ENCODE data around the gene ADPGK. TPM values are rescaled to one million over a fixed set of nuclear protein-coding genes. Genes with fewer than 3 reads are reported as not detected.
A peak's percentile ranks its signal among the peaks of the same experiment; 100 is the strongest.
"Not testable (repeated sequence)": the region's sequence is repeated elsewhere in the genome, so short reads cannot be mapped to it uniquely, and the experiment has no call there.

The ADPGK gene
- total RNA-seq, 1 donor from 2014 or later: 33.0 TPM

DNA sequence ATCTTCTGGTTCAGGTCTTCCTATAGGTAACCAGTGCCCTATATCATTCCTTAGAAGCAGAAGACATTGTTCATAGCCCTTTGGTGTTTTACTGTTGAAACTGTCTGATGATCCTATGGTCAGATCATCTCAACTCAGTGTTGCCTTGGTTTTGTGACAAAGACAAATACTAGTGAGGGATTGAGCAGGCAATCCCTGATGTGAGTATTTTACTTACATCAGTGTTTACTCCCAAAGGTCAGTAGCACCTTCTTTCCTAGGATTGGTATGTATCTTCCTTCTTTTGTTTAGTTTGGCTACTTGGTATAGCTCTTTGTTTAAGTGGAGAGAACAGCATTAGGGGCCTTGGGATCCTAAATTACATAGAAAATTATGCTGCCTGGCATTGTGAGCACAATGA lies 56.4 kb downstream of the ADPGK start:
- TF ChIP-seq, protein P1, sequence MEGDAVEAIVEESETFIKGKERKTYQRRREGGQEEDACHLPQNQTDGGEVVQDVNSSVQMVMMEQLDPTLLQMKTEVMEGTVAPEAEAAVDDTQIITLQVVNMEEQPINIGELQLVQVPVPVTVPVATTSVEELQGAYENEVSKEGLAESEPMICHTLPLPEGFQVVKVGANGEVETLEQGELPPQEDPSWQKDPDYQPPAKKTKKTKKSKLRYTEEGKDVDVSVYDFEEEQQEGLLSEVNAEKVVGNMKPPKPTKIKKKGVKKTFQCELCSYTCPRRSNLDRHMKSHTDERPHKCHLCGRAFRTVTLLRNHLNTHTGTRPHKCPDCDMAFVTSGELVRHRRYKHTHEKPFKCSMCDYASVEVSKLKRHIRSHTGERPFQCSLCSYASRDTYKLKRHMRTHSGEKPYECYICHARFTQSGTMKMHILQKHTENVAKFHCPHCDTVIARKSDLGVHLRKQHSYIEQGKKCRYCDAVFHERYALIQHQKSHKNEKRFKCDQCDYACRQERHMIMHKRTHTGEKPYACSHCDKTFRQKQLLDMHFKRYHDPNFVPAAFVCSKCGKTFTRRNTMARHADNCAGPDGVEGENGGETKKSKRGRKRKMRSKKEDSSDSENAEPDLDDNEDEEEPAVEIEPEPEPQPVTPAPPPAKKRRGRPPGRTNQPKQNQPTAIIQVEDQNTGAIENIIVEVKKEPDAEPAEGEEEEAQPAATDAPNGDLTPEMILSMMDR (IDR thresholded peaks at IDR 0.05): no peak
- Mint-ChIP-seq H3K9me3 (ENCODE audit: low read depth) (no peaks in the 10 kb centered on the region), H3K4me1 (ENCODE audit: low read depth) (peaks cover 4% of the 10 kb centered on the region), H3K36me3 (ENCODE audit: low read depth) (peaks cover 9% of the 10 kb centered on the region), H3K27me3 (ENCODE audit: low read depth) (no peaks in the 10 kb centered on the region), H3K27ac (ENCODE audit: unreplicated experiment) (no peak overlapping the region), H3K4me3 (ENCODE audit: unreplicated experiment) (no peak overlapping the region)
- DNase-seq (ENCODE audit: low spot score): no peak

DNA sequence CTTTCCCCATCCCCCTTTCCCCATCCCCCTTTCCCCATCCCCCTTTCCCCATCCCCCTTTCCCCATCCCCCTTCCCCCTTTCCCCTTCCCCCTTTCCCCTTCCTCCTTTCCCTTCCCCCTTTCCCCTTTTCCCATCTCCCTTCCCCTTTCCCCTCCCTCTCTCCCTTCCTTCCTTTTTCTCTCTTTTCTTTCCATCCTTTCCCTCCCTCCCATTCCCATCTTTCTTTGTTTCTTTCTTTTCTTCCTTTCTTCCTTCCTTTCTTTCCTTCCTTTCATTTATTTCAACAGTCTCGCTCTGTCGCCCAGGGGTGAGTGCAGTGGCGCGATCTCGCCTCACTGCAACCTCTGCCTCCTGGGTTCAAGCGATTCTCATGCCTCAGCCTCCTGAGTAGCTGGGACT lies 57.7 kb downstream of the ADPGK start:
- not testable (repeated sequence) for H3K27me3 Mint-ChIP-seq (ENCODE audit: low read depth); H3K36me3 Mint-ChIP-seq (ENCODE audit: low read depth); DNase-seq (ENCODE audit: low spot score); H3K9me3 Mint-ChIP-seq (ENCODE audit: low read depth); H3K4me3 Mint-ChIP-seq (ENCODE audit: unreplicated experiment); H3K27ac Mint-ChIP-seq (ENCODE audit: unreplicated experiment); H3K4me1 Mint-ChIP-seq (ENCODE audit: low read depth)

DNA sequence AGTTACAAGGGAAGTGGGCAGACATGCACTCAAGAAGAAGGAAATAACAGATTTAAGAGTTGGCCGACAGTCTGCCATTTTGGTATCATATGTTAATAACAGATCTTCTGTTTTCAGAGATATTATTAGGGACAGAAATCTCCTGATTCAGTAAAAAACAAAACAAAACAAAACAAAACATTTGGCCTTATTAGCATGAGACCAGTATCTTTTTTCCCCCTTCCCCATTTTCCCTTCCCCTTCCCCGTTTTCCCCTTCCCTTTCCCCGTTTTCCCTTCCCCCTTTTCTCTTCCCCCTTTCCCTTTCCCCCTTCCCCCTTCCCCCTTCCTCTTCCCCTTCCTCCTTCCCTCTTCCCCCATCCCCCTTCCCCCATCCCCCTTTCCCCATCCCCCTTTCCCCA lies 58.1 kb downstream of the ADPGK start:
- H3K27ac Mint-ChIP-seq (ENCODE audit: unreplicated experiment): no peak overlapping the region
- peaks cover 3% of the 10 kb centered on the region for H3K36me3 Mint-ChIP-seq (ENCODE audit: low read depth)
- H3K27me3 Mint-ChIP-seq (ENCODE audit: low read depth): no peaks in the 10 kb centered on the region
- no peaks in the 10 kb centered on the region for H3K9me3 Mint-ChIP-seq (ENCODE audit: low read depth)
- TF ChIP-seq, protein P1 (IDR thresholded peaks at IDR 0.05): no peak
- DNase-seq (ENCODE audit: low spot score): no peak
- no peaks in the 10 kb centered on the region for H3K4me1 Mint-ChIP-seq (ENCODE audit: low read depth)
- H3K4me3 Mint-ChIP-seq (ENCODE audit: unreplicated experiment): no peak overlapping the region

DNA sequence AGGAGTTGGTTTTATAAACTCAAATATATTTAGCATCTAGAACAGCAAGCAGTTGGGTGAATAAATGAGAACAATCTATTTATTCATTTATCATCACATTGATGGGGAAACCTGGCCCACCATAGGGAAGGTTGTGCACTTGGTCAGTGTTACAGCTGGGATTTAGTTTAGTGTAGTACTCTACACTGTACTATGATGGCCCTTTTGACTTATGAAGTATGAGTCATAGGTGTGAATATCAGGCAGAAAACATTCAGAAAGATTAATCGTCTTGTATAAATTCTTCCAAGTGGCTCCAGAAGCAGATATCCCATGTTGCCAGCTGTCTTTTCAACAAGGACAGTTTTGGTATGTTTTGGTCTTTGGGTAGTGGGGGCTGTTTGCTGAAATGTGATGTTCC lies 59.5 kb downstream of the ADPGK start:
- no peak overlapping the region for H3K27ac Mint-ChIP-seq (ENCODE audit: unreplicated experiment)
- no peak overlapping the region for H3K4me3 Mint-ChIP-seq (ENCODE audit: unreplicated experiment)
- no peaks in the 10 kb centered on the region for H3K9me3 Mint-ChIP-seq (ENCODE audit: low read depth)
- peaks cover 3% of the 10 kb centered on the region for H3K36me3 Mint-ChIP-seq (ENCODE audit: low read depth)
- H3K4me1 Mint-ChIP-seq (ENCODE audit: low read depth): no peaks in the 10 kb centered on the region
- DNase-seq (ENCODE audit: low spot score): no peak
- TF ChIP-seq, protein P1 (IDR thresholded peaks at IDR 0.05): no peak
- H3K27me3 Mint-ChIP-seq (ENCODE audit: low read depth): no peaks in the 10 kb centered on the region

DNA sequence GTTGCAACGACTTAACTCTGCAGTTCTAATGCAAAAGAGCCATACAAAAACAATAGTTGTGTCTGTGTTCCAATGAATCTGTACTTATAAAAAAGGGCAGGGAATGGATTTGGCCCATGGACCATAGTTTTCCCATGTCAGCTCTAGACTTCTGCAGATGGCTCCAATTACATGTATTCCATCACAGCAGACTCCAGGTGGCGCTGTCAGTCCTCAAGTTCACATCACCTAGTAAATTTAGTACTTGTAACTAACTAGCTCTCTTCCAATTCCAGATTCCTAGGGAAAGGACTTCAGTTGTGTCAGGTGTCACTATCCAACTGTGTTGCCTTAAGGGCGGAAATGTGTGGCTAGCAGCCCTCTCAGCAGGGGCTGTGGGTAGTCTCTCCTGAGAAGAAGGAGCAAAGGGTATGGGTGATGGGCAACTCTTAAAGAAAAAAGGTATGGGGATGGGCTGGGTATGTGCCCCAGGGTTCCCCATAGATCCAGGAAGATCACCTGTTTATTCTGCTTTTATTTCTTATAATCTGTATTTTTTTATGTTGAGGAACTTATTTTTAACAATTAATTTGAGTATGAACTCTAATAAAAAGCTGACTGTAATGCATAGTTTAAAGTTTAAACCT lies 61.4 kb downstream of the ADPGK start:
- Mint-ChIP-seq H3K4me3 (ENCODE audit: unreplicated experiment) (no peak overlapping the region), H3K27ac (ENCODE audit: unreplicated experiment) (no peak overlapping the region), H3K36me3 (ENCODE audit: low read depth) (peaks cover 8% of the 10 kb centered on the region), H3K9me3 (ENCODE audit: low read depth) (no peaks in the 10 kb centered on the region), H3K4me1 (ENCODE audit: low read depth) (no peaks in the 10 kb centered on the region), H3K27me3 (ENCODE audit: low read depth) (no peaks in the 10 kb centered on the region)
- DNase-seq (ENCODE audit: low spot score): no peak
- TF ChIP-seq, protein P1 (IDR thresholded peaks at IDR 0.05): peak; percentile 93

DNA sequence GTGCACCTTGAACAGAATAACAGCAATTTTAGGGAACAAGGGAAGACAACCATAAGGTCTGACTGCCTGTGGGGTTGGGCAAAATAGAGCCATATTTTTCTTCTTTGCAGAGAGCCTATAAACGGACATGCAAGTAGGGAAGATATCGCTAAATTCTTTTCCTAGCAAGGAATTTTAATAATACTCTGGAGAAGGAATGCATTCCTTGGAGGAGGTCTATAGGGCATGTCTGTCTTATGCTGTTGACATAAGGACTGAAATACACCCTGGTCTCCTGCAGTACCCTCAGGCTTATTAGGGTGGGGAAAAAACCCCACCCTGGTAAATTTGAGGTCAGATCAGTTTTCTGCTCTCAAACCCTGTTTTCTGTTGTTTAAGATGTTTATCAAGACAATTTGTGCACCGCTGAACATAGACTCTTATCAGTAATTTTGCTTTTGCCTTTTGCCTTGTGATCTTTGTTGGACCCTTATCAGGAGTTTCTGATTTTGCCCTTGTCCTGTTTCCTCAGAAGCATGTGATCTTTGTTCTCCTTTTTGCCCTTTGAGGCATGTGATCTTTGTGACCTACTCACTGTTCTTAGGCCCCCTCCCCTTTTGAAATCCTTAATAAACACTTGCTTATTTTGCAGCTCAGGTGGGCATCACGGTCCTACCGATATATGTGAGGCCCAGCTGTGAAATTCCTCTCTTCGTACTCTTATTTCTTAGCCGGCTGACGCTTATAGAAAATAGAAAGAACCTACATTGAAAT lies 74.8 kb downstream of the ADPGK start:
- Mint-ChIP-seq H3K4me1 (ENCODE audit: low read depth) (peaks cover 36% of the 10 kb centered on the region), H3K27ac (ENCODE audit: unreplicated experiment) (peak overlapping the region; percentile 59)
- not testable (repeated sequence) for H3K4me3 Mint-ChIP-seq (ENCODE audit: unreplicated experiment); H3K9me3 Mint-ChIP-seq (ENCODE audit: low read depth); H3K36me3 Mint-ChIP-seq (ENCODE audit: low read depth); H3K27me3 Mint-ChIP-seq (ENCODE audit: low read depth); DNase-seq (ENCODE audit: low spot score)

All from chondrocyte (in vitro differentiated cells).